ENCODE results near the gene SREK1.

The SREK1 gene

GRCh38 chr5:66139318-66139712, 4.8 kb upstream of the SREK1 start:
- no peaks in the 10 kb centered on the region for H3K36me3 ChIP-seq (replicated peaks)
- no peaks in the 10 kb centered on the region for H3K27me3 ChIP-seq (replicated peaks)
- no peak for TF ChIP-seq CTCF (IDR thresholded peaks at IDR 0.05; ENCODE audit: low read depth, low read length, missing control alignments)
- in situ Hi-C loops (cut with HindIII; ENCODE audit: low pct_ligation_motif_present, low sequenced_read_pairs), result no loop called here
- no peak for DNase-seq
- H3K27ac ChIP-seq, result no peak overlapping the region
- no peak overlapping the region for H3K4me3 ChIP-seq (ENCODE audit: low read depth, low read length)

- DNase-seq, result no peak
- Histone ChIP-seq H3K27ac (no peak overlapping the region), H3K4me3 (ENCODE audit: low read depth, low read length) (no peak overlapping the region), H3K36me3 (replicated peaks) (no peaks in the 10 kb centered on the region), H3K27me3 (replicated peaks) (no peaks in the 10 kb centered on the region)
- in situ Hi-C loops (cut with HindIII; ENCODE audit: low pct_ligation_motif_present, low sequenced_read_pairs), result no loop called here
- no peak for TF ChIP-seq CTCF (IDR thresholded peaks at IDR 0.05; ENCODE audit: low read depth, low read length, missing control alignments)
These were observed 1.7 kb upstream of the SREK1 start for GRCh38 chr5:66142417-66142816.

GRCh38 chr5:66143473-66144073, 527 bp upstream of the SREK1 start:
- no peak for DNase-seq
- no peaks in the 10 kb centered on the region for H3K36me3 ChIP-seq (replicated peaks)
- in situ Hi-C loops (cut with HindIII; ENCODE audit: low pct_ligation_motif_present, low sequenced_read_pairs), result no loop called here
- H3K27ac ChIP-seq, result peak overlapping the region; percentile 99
- no peaks in the 10 kb centered on the region for H3K27me3 ChIP-seq (replicated peaks)
- no peak for TF ChIP-seq CTCF (IDR thresholded peaks at IDR 0.05; ENCODE audit: low read depth, low read length, missing control alignments)
- peak overlapping the region; percentile 92 for H3K4me3 ChIP-seq (ENCODE audit: low read depth, low read length)

- H3K27ac ChIP-seq, result peak overlapping the region; percentile 99
- no peaks in the 10 kb centered on the region for H3K36me3 ChIP-seq (replicated peaks)
- in situ Hi-C loops (cut with HindIII; ENCODE audit: low pct_ligation_motif_present, low sequenced_read_pairs), result no loop called here
- H3K4me3 ChIP-seq (ENCODE audit: low read depth, low read length), result peak overlapping the region; percentile 92
- H3K27me3 ChIP-seq (replicated peaks), result no peaks in the 10 kb centered on the region
- TF ChIP-seq CTCF (IDR thresholded peaks at IDR 0.05; ENCODE audit: low read depth, low read length, missing control alignments), result no peak
- no peak for DNase-seq
These were observed 812 bp downstream of the SREK1 start for GRCh38 chr5:66144834-66145390.

- H3K4me3 ChIP-seq (ENCODE audit: low read depth, low read length), result peak overlapping the region; percentile 92
- TF ChIP-seq CTCF (IDR thresholded peaks at IDR 0.05; ENCODE audit: low read depth, low read length, missing control alignments), result no peak
- no peaks in the 10 kb centered on the region for H3K27me3 ChIP-seq (replicated peaks)
- no peaks in the 10 kb centered on the region for H3K36me3 ChIP-seq (replicated peaks)
- in situ Hi-C loops (cut with HindIII; ENCODE audit: low pct_ligation_motif_present, low sequenced_read_pairs), result no loop called here
- no peak for DNase-seq
- H3K27ac ChIP-seq, result no peak overlapping the region
These were observed 1.6 kb downstream of the SREK1 start for GRCh38 chr5:66145737-66146136.

- no peak for TF ChIP-seq CTCF (IDR thresholded peaks at IDR 0.05; ENCODE audit: low read depth, low read length, missing control alignments)
These were observed 5.8 kb downstream of the SREK1 start for GRCh38 chr5:66149950-66150349.

More at GRCh38 chr5:66149950-66150349, 5.8 kb downstream of the SREK1 start:
- H3K36me3 ChIP-seq (replicated peaks), result no peaks in the 10 kb centered on the region
- no peak overlapping the region for H3K4me3 ChIP-seq (ENCODE audit: low read depth, low read length)
- in situ Hi-C loops (cut with HindIII; ENCODE audit: low pct_ligation_motif_present, low sequenced_read_pairs), result no loop called here
- no peak overlapping the region for H3K27ac ChIP-seq
- H3K27me3 ChIP-seq (replicated peaks), result no peaks in the 10 kb centered on the region
- DNase-seq, result no peak
